Lung (tissue), 12 donors: ENCODE measurements around the gene KCNH4. TPM values are rescaled to one million over a fixed set of nuclear protein-coding genes. Genes with fewer than 3 reads are reported as not detected.
A peak's percentile ranks its signal among the peaks of the same experiment; 100 is the strongest.

ENCODE experiments used
- ATAC-seq: fragments of 200-7000 bp; cut with Tn5 transposase; one replicate; pipeline ENCODE4 v1.9.1; 2020; ENCODE audit warnings: moderate number of reproducible peaks; ENCODE audit not compliant: insufficient read depth, low FRiP score
- DNase-seq, 3 donors: peaks; one replicate each; pipeline ENCODE4 v3.0.0-alpha.2; 2013 to 2017
- H3K27ac ChIP-seq, 2 donors: one replicate each; pipeline ENCODE4 v1.5.1; 2013; ENCODE audit warnings: mild to moderate bottlenecking in 2 of 2, moderate library complexity in 2 of 2, control low read depth in 1 of 2, inconsistent platforms in 1 of 2, low read depth in 1 of 2, low read length in 1 of 2
- H3K27me3 ChIP-seq, 3 donors: one replicate each; pipeline ENCODE4 v1.5.1; 2013; ENCODE audit warnings: low read length in 2 of 3; ENCODE audit not compliant: control insufficient read depth in 3 of 3, insufficient read depth in 3 of 3
- H3K36me3 ChIP-seq, 4 donors: one replicate each; pipeline ENCODE4 v1.5.1; 2013; ENCODE audit warnings: low read length in 4 of 4, mild to moderate bottlenecking in 1 of 4, moderate library complexity in 1 of 4; ENCODE audit not compliant: control insufficient read depth in 4 of 4, insufficient read depth in 4 of 4
- H3K4me1 ChIP-seq, 5 donors: one replicate each; pipeline ENCODE4 v1.5.1; 2013; ENCODE audit warnings: low read length in 5 of 5, mild to moderate bottlenecking in 2 of 5, moderate library complexity in 1 of 5; ENCODE audit not compliant: control insufficient read depth in 5 of 5, insufficient read depth in 5 of 5
- H3K4me3 ChIP-seq: one replicate; pipeline ENCODE4 v1.5.1; 2013; ENCODE audit warnings: mild to moderate bottlenecking, control low read depth, moderate library complexity
- H3K9ac ChIP-seq, 2 donors: one replicate each; pipeline ENCODE4 v1.5.1; 2013; ENCODE audit warnings: low read length in 2 of 2, control low read depth in 1 of 2; ENCODE audit not compliant: insufficient read depth in 1 of 2
- H3K9me3 ChIP-seq, 4 donors: one replicate each; pipeline ENCODE4 v1.5.1; 2013; ENCODE audit warnings: low read length in 3 of 4, mild to moderate bottlenecking in 1 of 4, moderate library complexity in 1 of 4; ENCODE audit not compliant: control insufficient read depth in 4 of 4, insufficient read depth in 3 of 4
- WGBS, 2 donors: extraction: QIAGEN DNeasy Blood & Tissue Kit; methylation state at CpG; one replicate each; pipeline ENCODE4 v1.1.7; 2013; 5-methylcytosine and 5-hydroxymethylcytosine counted together
- polyA plus RNA-seq, 2 donors: library from polyadenylated mRNA; stranded (reverse); fragments of 200-250 nt; gene quantifications; one replicate each; pipeline ENCODE4 v1.2.1, GENCODE V29; 2013
- total RNA-seq, 2 donors: library from RNA; depleted of rRNA in 1 of 2; stranded (reverse); fragments of >200 nt in 1 of 2; gene quantifications; one replicate each; pipeline ENCODE4 v1.2.1, GENCODE V29; 2014 to 2021
- TF ChIP-seq, protein P1 (sequence below): IDR thresholded peaks from 2 replicates; pipeline ENCODE4 v1.5.1; 2012; ENCODE audit warnings: mild to moderate bottlenecking; ENCODE audit errors: control extremely low read depth, extremely low read depth
- donor health status: control.
- donor health status: control.
- donor health status: Bipolar disorder and iron deficiency.
- donor health status: healthy.
- donor health status: DM: yes; HTN: yes; CAD: no.

KCNH4 gene
- total and polyA plus RNA-seq, 4 donors = 0.04 to 0.57 (median 0.21) TPM

GRCh38 chr17:42136654-42137051 is 44.3 kb downstream of the KCNH4 start:
- no peak overlapping the region for H3K9ac ChIP-seq
- 78 to 88% methylated on average over 3 of the region's 3 CpGs for WGBS, 2 donors
- H3K4me3 ChIP-seq = no peak overlapping the region
- peaks cover 20 to 44% (median 36%) of the 10 kb centered on the region in 5 donors for H3K4me1 ChIP-seq
- no peak for ATAC-seq
- no peak for DNase-seq
- no peaks in the 10 kb centered on the region for H3K9me3 ChIP-seq
- peaks cover 0 to 8% (median 1%) of the 10 kb centered on the region in 4 donors for H3K36me3 ChIP-seq
- TF ChIP-seq, protein P1, sequence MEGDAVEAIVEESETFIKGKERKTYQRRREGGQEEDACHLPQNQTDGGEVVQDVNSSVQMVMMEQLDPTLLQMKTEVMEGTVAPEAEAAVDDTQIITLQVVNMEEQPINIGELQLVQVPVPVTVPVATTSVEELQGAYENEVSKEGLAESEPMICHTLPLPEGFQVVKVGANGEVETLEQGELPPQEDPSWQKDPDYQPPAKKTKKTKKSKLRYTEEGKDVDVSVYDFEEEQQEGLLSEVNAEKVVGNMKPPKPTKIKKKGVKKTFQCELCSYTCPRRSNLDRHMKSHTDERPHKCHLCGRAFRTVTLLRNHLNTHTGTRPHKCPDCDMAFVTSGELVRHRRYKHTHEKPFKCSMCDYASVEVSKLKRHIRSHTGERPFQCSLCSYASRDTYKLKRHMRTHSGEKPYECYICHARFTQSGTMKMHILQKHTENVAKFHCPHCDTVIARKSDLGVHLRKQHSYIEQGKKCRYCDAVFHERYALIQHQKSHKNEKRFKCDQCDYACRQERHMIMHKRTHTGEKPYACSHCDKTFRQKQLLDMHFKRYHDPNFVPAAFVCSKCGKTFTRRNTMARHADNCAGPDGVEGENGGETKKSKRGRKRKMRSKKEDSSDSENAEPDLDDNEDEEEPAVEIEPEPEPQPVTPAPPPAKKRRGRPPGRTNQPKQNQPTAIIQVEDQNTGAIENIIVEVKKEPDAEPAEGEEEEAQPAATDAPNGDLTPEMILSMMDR = no peak
- peak overlapping the region; percentile 78 to 86 for H3K27ac ChIP-seq
- no peaks in the 10 kb centered on the region for H3K27me3 ChIP-seq

- 33 to 37% methylated on average over 15 of the region's 15 CpGs for WGBS, 2 donors
- Histone ChIP-seq H3K27ac (peak overlapping the region; percentile 86 to 90), H3K4me1 (peaks cover 20 to 44% (median 31%) of the 10 kb centered on the region in 5 donors), H3K36me3 (peaks cover 0 to 2% (median under 1%) of the 10 kb centered on the region in 4 donors), H3K9ac (no peak overlapping the region), H3K27me3 (no peaks in the 10 kb centered on the region), H3K4me3 (no peak overlapping the region), H3K9me3 (no peaks in the 10 kb centered on the region)
- DNase-seq = peak; percentile 51 to 87 (median 63)
- ATAC-seq = peak; percentile 84
- TF ChIP-seq, protein P1 = no peak
These were observed 45.0 kb downstream of the KCNH4 start for GRCh38 chr17:42135664-42136653.

GRCh38 chr17:42135151-42135550 is 45.8 kb downstream of the KCNH4 start:
- ATAC-seq (no peak), DNase-seq (no peak)
- Histone ChIP-seq H3K27me3 (no peaks in the 10 kb centered on the region), H3K27ac (peak overlapping the region; percentile 86 to 90), H3K4me3 (no peak overlapping the region), H3K9ac (no peak overlapping the region), H3K4me1 (peaks cover 20 to 49% (median 36%) of the 10 kb centered on the region in 5 donors), H3K9me3 (no peaks in the 10 kb centered on the region), H3K36me3 (peaks cover 0 to 8% (median 1%) of the 10 kb centered on the region in 4 donors)
- TF ChIP-seq, protein P1 = no peak
- WGBS, 2 donors = 69 to 79% methylated on average over 6 of the region's 6 CpGs
